Measurements from ENCODE around the gene SLC27A2.

- no peak for TF ChIP-seq GATA2 (IDR thresholded peaks at IDR 0.05; ENCODE audit: low read depth, low read length)
- TF ChIP-seq GATA3 (IDR thresholded peaks at IDR 0.05; ENCODE audit: low read depth, low read length) = no peak
These were observed 10.2 kb downstream of the SLC27A2 start for GRCh38 chr15:50192164-50192563.
